CD4-positive, alpha-beta T cell treated with Interleukin-12 subunit alpha and Interleukin-12 subunit beta, for 1 hour (primary cell): ENCODE data around the gene VSIG10L.

Source experiments
- DNase-seq: peaks from one replicate; pipeline ENCODE4 v3.0.0-alpha.2; 2020

The VSIG10L gene

DNA sequence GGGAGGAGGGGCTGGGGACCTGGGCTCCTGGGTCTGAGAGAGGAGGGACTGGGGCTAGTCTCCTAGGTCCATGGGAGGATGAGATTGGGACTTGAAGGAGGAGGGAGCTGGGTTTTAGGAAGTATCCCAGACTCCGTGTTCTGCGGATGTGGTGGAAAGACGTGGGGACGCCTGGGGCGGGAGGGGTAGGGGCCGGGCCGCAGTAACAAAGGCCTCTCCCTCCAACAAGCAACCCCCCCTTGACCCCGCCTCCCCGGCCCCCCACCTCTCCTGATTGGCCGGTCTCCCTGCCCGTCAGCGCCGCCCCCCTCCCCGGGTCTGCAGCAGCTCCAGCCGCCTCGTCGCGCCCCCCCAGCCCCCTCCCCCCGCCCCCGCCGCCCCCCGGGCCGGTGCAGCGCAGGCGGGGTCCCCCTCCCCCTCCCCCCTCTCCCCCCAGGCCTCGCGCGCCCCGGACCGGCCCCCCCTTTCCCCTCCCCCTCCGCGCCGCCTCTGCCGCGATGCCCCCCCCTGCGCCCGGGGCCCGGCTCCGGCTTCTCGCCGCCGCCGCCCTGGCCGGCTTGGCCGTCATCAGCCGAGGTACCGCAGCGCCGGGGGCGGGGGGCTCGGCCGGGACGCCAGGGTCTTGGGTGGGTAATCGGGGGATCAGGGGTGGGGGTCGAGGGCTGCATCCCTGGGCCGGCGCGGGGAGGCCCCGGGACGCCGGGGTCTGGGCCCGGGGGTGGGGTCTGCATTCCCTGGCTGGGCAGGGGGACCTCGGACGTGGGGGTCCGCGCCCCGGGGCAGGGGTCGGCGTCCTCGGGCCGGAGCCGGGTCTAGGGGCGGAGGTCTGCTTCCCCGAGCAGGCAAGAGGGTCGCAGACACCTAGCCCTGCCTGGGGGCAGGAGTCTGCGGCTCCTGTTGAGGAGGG lies 30.3 kb downstream of the VSIG10L start, which contains the start of gene IGLON5:
Gene IGLON5 (plus strand): TSS at position 294 of the 907 bp plus-strand sequence. CDS start 204 bp downstream, at position 498.
- no peak for DNase-seq

DNA sequence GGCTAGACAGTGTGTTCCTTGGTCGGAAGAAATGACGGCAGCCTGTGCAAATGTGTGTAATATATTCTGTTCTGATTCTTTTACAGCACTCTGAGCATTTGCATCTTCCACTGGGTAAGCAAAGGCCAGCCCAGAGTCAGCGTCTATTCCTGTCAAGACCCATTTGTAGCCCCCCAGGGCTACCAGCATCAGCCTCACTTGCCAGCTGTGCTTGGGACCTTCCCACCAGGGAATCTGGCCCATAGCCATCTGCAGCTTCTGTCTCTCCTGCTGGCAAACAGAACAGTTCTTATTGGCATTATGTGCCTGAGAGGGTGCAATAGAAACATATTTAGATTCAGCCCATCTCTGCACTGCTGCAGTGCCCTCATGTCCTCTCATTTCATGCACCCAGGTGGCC lies 36.5 kb downstream of the VSIG10L start:
- DNase-seq, result no peak

DNA sequence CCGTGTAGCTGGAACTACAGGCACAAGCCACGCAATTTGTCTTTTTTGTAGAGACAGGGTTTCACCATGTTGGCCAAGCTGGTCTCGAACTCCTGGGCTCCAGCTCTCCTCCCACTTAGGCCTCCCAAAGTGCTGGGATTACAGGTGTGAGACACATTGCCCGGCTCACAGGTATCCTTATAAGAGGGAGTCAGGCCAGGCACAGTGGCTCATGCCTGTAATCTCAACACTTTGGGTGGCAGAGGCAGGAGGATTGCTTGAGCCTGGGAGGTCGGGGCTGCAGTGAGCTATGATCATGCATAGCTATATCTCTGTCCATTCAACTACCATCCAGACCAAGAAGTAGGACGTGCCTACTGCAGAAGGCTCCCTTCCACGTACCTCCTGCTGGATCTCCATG lies 40.7 kb downstream of the VSIG10L start:
- no peak for DNase-seq

DNA sequence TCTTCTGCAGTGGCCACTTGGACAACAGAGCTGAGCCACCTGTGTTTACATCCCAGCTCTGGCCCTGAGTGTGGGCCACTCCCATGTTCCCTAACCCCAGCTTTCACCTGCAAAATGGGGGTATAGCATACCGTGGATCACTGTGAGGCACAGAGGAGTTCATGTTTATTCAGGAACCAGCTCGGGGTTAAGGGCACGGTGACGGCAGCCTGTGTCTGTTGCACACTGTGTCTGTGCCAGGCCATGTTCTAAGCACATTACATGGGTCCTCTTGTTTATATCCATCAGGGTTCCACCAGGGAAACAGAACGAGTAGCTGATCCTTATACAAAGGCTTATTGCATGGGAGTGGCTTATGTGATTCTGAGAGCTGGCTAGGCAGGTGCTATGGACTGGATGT lies 44.5 kb downstream of the VSIG10L start:
- no peak for DNase-seq

DNA sequence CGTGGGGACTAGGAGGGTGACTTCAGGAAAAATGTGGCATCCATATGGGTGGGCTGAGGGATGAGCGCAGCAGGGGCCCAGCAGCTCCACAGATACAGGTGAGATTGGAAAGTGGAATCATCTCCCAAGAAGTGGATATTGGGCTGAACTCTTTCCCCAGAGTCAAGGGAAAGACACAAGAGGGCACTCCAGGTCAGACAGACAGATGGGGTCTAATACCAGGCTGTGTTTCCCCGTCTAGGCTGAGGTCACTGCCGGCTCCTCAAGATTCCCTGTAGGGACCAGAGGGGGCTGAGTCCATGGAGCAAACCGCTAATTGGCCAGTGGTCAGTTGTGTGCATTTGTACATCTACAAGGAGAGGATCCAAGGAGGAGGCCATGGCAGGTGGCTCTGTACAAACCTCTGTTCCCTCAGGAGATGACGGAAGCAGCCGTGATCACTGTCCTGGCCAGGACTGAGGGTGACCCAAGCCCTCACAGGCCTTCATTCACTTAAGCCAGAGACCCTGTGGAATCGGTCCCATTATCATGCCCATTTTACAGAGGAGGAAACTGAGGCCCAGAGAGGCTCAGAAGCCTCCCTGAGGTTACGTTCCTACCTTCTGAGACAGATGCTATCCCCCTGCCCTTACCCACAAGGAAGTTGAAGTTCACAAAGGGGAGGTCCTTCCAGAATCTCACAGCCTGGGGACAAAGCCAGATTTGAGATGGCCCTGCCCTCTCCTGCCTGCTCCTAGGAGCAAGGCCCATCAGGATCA lies 45.4 kb downstream of the VSIG10L start:
- DNase-seq, result no peak

DNA sequence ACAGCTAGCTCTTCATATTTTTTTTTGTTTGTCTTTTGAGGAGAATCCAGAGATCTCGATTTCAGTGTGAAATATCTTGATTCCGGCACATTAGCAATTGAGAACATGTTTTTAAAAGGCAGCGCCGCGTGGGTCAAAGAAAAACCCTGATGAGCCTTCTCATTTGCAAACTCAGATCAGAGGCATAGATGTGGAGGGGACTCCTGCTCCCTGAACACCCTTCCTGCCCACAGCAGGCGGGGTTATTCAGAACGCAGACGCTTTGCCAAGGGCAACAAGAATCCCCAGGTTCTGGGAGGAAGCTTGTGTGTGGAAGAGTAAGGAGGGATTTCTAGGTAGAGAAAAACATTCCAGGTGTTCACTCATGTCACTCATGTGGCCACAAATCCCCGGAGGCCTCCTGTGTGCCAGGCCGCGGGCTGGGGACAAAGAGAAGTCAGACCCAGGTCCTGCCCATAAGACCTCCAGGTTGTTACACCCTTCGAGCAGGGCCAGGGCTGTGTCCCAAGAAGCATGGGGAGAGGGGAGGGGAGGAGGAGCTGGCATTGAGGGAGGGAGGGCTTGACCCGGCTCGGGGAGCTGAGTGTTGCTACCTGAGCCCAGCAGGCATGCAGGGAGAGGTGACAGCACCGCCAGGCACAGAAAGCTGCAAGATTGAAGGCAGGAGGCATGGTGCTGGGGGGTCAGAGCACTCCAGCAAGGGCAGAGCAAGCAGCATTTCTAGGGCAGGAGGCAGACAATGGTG lies 46.4 kb downstream of the VSIG10L start:
- no peak for DNase-seq

DNA sequence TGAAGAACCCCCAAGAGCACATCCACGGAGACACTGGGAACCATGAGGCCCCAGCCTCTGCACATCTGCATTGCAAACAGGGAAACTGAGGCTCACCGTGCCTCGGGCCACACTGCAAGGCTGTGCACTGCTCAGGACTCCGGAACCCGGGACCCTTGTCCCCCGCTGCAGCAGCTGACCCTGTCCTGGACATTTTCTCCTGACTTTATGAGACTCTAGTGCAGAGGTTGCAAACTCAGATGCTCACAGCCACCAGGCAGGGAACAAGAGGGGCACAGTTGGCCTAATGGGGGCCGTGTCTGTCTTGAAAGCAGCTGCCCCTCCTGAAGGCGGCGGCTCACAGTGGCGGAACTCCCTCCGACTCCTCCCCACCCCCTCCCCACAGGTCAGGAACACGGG lies 47.0 kb downstream of the VSIG10L start:
- DNase-seq, result no peak

DNA sequence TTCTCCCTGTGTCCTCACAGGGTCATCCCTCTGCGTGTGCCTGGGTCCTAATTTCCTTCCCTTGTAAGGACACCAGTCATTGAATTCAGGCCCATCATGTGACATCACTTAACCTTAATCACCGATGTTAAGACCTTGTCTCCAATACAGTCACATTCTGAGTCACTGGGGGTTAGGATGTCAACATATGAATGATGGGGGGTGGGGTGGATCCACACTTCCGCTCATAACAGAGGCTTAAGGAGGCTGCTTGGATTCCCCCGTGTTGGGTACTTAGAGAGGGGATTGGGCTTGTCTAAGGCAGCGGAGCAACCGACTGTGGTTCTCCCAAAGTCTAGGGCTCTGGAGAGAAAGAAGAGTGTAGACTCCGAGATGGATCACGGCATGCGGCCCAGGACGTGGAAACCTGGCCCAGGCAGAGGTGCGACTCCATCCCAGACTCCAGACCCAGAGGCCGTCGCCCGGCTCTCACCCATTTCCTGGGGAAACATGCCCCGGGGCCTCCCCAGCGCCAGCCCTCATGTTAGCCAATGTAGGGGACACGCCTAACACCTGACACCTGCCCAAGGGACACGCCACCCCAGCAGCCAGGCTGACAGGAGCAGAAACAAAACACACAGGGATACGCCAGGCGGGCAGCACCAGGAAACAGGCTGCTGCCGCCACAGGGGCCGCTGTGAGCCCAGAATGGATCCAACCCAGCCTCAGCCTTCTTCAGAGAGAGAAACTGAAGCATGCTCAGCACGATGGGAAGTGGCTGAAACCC lies 47.5 kb downstream of the VSIG10L start:
- no peak for DNase-seq

DNA sequence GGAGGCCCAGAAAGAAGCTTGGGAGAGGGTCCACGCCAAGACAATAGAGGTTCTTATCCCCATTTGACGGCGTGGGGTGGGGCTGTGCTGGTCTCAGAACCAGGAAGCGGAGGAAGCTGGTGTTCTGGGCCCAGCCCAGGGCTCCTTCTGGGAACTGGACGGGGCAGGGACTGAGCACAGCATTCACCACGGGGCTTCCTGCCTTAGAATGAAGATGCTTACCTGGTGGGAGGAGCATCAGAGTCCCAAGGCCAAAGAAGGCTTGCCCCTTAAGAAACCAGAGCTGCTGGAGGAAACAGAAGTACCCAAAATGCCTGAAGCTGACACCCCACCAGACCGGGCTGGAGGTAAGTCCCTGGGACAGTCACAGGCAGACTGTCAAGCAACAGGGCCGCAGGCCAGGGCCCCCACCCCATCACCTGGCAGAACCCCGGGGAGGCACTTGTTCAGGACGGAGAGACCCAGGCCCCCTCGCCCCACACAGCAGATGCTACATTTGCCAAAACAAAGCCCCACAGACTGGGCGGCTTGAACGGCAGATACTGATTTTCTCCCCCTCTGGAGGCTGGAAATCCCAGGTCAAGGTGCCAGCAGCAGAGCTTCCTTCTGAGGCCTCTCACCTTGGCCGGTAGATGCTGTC lies 48.2 kb downstream of the VSIG10L start:
- no peak for DNase-seq

DNA sequence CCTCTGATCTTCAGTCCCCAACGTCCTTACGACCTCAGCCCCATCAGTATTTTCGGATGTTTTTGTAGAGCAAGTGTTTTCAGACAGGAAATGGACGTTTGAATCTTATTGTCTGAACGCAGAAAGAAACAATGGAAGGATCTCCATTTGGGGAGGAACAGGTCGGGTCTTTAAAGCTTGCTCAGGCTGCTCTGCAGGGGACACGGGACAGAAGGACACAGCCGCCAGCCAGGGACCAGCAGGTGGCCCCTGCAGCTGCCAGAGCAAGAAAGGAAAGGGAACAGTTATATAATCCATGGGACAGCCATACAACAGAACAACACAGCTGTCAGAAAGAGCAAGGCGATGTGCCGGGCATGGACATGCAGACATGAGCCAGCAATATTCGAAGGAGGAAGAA lies 49.0 kb downstream of the VSIG10L start:
- DNase-seq, result no peak

DNA sequence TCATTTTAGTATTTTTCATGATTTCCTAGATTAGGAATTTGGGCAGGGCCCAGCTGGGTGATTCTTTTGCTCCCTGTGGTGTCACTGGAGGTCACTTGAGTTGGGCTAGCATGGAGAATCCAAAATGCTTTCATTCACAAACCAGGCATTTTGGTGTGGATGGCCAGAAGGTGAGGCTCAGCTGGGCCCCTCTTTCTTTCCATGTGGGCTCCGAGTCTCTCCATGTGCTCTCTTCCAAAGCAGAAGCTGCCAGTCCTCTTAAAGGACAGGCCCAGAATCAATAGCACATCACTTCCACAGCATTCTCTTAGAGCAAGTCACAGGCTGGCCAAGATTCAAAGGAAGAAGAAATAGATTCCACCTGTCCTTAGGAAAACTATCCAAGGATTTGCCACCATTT lies 52.3 kb downstream of the VSIG10L start:
- no peak for DNase-seq

DNA sequence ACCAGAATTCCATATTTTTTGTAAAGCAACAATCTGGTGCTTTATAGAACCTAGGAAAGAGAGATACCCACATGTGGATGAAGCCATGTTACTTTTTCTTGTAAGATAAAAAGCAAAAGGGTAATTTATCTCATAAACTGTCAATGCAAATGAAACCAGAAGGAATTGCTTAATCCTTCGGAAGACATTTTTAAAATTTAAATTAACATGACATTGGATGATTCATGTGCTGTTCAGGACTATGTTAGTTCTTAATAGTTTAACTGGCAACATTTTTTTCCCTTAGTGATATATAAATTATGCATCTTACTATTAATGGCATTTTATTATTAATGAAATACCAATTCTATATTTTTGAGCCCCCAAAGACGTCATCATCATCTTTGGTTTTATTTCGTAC lies 56.3 kb downstream of the VSIG10L start:
- no peak for DNase-seq

DNA sequence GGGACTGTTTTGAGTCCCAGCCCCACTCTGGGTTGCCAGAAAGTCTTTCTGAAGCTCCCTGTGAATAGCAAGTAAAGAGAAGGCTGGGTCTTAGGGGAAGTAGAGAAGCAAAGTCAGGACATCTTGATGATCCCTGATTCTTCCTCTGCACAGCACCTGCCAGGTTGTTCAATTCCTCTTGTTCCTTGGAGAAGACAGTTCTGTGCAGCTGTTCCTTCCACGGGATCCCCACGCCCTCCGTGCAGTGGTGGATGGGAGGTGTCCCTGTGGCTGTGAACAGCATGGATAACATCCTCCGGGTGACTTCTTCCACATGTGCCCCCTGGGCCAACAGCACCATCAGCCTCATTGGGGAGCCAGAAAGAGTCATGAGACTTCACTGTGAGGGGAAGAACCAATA lies 59.6 kb downstream of the VSIG10L start:
- DNase-seq, result no peak
